ENCODE data around the gene ANGPTL8.

- TF ChIP-seq CTCF (IDR thresholded peaks at IDR 0.05) = no peak
- TF ChIP-seq POLR2AphosphoS5 (IDR thresholded peaks at IDR 0.05; ENCODE audit: low read depth, low read length) = no peak
These were observed 11.8 kb downstream of the ANGPTL8 start for GRCh38 chr19:11251217-11251616.

Data from Panc1 (cell line).